WTC11 (cell line): ENCODE measurements around the gene DNAH7.

Source experiments
- CREB1 ChIP-seq: sonication (generic); formaldehyde crosslinking; IDR thresholded peaks from 2 replicates; pipeline ENCODE4 v1.8.0; 2023; ENCODE audit warnings: mild to moderate bottlenecking, missing genetic modification reagents
- MLX ChIP-seq: sonication (generic); formaldehyde crosslinking; IDR thresholded peaks from 2 replicates; pipeline ENCODE4 v1.8.1; 2023; ENCODE audit warnings: mild to moderate bottlenecking, missing genetic modification reagents, moderate library complexity
- TEAD1 ChIP-seq: sonication (generic); formaldehyde crosslinking; IDR thresholded peaks from 2 replicates; pipeline ENCODE4 v1.8.0; 2022; ENCODE audit warnings: mild to moderate bottlenecking, missing genetic modification reagents
- TF ChIP-seq, protein P1 (sequence below): sonication (generic); formaldehyde crosslinking; IDR thresholded peaks from 2 replicates; pipeline ENCODE4 v1.8.1; 2022; ENCODE audit warnings: low read depth, mild to moderate bottlenecking, moderate library complexity, missing genetic modification reagents, borderline replicate concordance
- TF ChIP-seq, protein P2 (sequence below): fragments of 200-600 bp; IDR thresholded peaks from 2 replicates; pipeline ENCODE4 v1.8.0; 2022; ENCODE audit warnings: antibody characterized with exemption

- TF ChIP-seq CREB1 (CRISPR knock-in tag) = no peak
- TF ChIP-seq, protein P1, sequence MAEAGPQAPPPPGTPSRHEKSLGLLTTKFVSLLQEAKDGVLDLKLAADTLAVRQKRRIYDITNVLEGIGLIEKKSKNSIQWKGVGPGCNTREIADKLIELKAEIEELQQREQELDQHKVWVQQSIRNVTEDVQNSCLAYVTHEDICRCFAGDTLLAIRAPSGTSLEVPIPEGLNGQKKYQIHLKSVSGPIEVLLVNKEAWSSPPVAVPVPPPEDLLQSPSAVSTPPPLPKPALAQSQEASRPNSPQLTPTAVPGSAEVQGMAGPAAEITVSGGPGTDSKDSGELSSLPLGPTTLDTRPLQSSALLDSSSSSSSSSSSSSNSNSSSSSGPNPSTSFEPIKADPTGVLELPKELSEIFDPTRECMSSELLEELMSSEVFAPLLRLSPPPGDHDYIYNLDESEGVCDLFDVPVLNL (CRISPR knock-in tag) = no peak
- TF ChIP-seq, protein P2, sequence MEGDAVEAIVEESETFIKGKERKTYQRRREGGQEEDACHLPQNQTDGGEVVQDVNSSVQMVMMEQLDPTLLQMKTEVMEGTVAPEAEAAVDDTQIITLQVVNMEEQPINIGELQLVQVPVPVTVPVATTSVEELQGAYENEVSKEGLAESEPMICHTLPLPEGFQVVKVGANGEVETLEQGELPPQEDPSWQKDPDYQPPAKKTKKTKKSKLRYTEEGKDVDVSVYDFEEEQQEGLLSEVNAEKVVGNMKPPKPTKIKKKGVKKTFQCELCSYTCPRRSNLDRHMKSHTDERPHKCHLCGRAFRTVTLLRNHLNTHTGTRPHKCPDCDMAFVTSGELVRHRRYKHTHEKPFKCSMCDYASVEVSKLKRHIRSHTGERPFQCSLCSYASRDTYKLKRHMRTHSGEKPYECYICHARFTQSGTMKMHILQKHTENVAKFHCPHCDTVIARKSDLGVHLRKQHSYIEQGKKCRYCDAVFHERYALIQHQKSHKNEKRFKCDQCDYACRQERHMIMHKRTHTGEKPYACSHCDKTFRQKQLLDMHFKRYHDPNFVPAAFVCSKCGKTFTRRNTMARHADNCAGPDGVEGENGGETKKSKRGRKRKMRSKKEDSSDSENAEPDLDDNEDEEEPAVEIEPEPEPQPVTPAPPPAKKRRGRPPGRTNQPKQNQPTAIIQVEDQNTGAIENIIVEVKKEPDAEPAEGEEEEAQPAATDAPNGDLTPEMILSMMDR = no peak
- no peak for TF ChIP-seq TEAD1 (CRISPR knock-in tag)
- no peak for TF ChIP-seq MLX (CRISPR knock-in tag)
These were observed 289.1 kb downstream of the DNAH7 start for GRCh38 chr2:195779491-195779890.
